ENCODE measurements around the gene TSHZ3. TPM values are rescaled to one million over a fixed set of nuclear protein-coding genes. Genes with fewer than 3 reads are reported as not detected.

The TSHZ3 gene
- total RNA-seq, 1 donor from 2014 or later = 3.0 TPM

GRCh38 chr19:31255831-31256592, 93.2 kb downstream of the TSHZ3 start:
- H3K4me3 Mint-ChIP-seq = no peak overlapping the region
- H3K27ac Mint-ChIP-seq (ENCODE audit: unreplicated experiment) = no peak overlapping the region
- no peaks in the 10 kb centered on the region for H3K27me3 Mint-ChIP-seq (ENCODE audit: low read depth)
- H3K9me3 Mint-ChIP-seq = no peaks in the 10 kb centered on the region
- no peaks in the 10 kb centered on the region for H3K4me1 Mint-ChIP-seq
- no peak for DNase-seq (ENCODE audit: low read depth, low spot score)
- TF ChIP-seq, protein P1, sequence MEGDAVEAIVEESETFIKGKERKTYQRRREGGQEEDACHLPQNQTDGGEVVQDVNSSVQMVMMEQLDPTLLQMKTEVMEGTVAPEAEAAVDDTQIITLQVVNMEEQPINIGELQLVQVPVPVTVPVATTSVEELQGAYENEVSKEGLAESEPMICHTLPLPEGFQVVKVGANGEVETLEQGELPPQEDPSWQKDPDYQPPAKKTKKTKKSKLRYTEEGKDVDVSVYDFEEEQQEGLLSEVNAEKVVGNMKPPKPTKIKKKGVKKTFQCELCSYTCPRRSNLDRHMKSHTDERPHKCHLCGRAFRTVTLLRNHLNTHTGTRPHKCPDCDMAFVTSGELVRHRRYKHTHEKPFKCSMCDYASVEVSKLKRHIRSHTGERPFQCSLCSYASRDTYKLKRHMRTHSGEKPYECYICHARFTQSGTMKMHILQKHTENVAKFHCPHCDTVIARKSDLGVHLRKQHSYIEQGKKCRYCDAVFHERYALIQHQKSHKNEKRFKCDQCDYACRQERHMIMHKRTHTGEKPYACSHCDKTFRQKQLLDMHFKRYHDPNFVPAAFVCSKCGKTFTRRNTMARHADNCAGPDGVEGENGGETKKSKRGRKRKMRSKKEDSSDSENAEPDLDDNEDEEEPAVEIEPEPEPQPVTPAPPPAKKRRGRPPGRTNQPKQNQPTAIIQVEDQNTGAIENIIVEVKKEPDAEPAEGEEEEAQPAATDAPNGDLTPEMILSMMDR (conservative IDR thresholded peaks at IDR 0.05) = no peak
- H3K36me3 Mint-ChIP-seq (ENCODE audit: low read depth) = no peaks in the 10 kb centered on the region

DNA sequence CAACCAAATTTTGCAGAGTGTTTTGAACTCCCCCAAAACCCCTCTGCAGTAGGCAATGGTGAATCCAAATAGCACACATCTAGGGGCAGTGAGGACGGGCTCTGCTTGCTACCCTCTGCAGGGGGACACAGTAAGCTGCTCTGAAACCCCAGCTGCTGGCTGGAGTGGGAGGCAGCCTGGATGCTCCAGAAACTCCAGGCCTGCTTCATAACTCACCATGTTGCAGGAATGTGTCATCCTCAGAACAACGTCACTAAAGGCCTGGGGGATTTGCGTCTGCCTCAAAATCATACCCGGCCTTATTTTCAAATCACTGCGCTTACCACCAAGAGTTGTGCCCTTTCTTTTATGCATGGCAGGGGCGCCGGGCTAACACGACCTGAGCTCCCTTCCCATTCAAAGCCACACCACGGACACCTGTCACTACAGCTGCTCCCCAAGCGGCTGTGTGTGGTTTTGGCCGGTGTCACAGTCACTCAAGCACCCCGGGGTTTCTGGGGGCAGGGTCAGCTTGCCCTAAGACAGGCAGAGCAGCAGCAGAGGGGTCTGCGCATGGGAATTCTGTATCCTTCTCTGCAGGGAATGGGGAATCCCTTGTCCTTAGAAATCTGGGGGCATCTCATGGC, 93.9 kb downstream of the TSHZ3 start:
- Mint-ChIP-seq H3K9me3 (no peaks in the 10 kb centered on the region), H3K4me3 (no peak overlapping the region), H3K36me3 (ENCODE audit: low read depth) (no peaks in the 10 kb centered on the region), H3K27me3 (ENCODE audit: low read depth) (peaks cover under 1% of the 10 kb centered on the region), H3K27ac (ENCODE audit: unreplicated experiment) (no peak overlapping the region), H3K4me1 (no peaks in the 10 kb centered on the region)
- no peak for DNase-seq (ENCODE audit: low read depth, low spot score)
- TF ChIP-seq, protein P1 (conservative IDR thresholded peaks at IDR 0.05) = no peak

GRCh38 chr19:31254611-31255010, 94.6 kb downstream of the TSHZ3 start:
- H3K9me3 Mint-ChIP-seq = no peaks in the 10 kb centered on the region
- peaks cover 5% of the 10 kb centered on the region for H3K27me3 Mint-ChIP-seq (ENCODE audit: low read depth)
- no peaks in the 10 kb centered on the region for H3K36me3 Mint-ChIP-seq (ENCODE audit: low read depth)
- H3K4me1 Mint-ChIP-seq = no peaks in the 10 kb centered on the region
- no peak overlapping the region for H3K4me3 Mint-ChIP-seq
- no peak for DNase-seq (ENCODE audit: low read depth, low spot score)
- H3K27ac Mint-ChIP-seq (ENCODE audit: unreplicated experiment) = peak overlapping the region; percentile 62
- TF ChIP-seq, protein P1 (conservative IDR thresholded peaks at IDR 0.05) = no peak

- Mint-ChIP-seq H3K36me3 (ENCODE audit: low read depth) (no peaks in the 10 kb centered on the region), H3K4me1 (no peaks in the 10 kb centered on the region), H3K27me3 (ENCODE audit: low read depth) (peaks cover 5% of the 10 kb centered on the region), H3K4me3 (no peak overlapping the region), H3K9me3 (no peaks in the 10 kb centered on the region), H3K27ac (ENCODE audit: unreplicated experiment) (peak overlapping the region; percentile 62)
- DNase-seq (ENCODE audit: low read depth, low spot score) = no peak
- TF ChIP-seq, protein P1 (conservative IDR thresholded peaks at IDR 0.05) = no peak
Observed at GRCh38 chr19:31254180-31254551, 95.1 kb downstream of the TSHZ3 start.

GRCh38 chr19:31253526-31254179, 95.6 kb downstream of the TSHZ3 start:
- no peak for DNase-seq (ENCODE audit: low read depth, low spot score)
- H3K4me3 Mint-ChIP-seq = no peak overlapping the region
- H3K27ac Mint-ChIP-seq (ENCODE audit: unreplicated experiment) = no peak overlapping the region
- TF ChIP-seq, protein P1 (conservative IDR thresholded peaks at IDR 0.05) = no peak
- no peaks in the 10 kb centered on the region for H3K9me3 Mint-ChIP-seq
- H3K36me3 Mint-ChIP-seq (ENCODE audit: low read depth) = no peaks in the 10 kb centered on the region
- H3K27me3 Mint-ChIP-seq (ENCODE audit: low read depth) = peaks cover 5% of the 10 kb centered on the region
- H3K4me1 Mint-ChIP-seq = no peaks in the 10 kb centered on the region
